AML-193 (cell line): Measurements from ENCODE around the gene CDRT15L2.
"Not testable (repeated sequence)": the region's sequence is repeated elsewhere in the genome, so short reads cannot be mapped to it uniquely, and the experiment has no call there.

Experiments
- DNase-seq, 2 experiments: peaks; one replicate each; lab custom pipeline; 2025; lab: John Stamatoyannopoulos, UW

Gene CDRT15L2

DNA sequence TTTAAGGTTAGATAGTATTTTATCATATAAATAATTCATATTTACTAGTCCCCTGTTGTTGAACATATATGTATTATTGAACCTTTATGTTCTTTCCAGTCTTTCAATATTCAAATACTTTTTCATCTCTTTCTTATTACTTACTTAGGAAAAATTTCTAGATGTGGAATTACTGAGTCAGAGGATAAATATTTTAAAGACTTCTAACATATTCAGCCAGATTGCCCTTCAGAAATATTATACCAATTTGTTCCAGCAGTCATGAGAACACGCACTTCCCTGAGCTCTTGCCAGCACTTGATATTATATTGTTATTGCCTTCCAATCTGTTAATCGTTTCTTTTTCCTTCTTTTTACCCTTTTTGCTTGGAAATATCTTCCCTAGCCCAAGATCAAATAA is 4.5 kb upstream of the CDRT15L2 start:
- DNase-seq: not testable (repeated sequence)

DNA sequence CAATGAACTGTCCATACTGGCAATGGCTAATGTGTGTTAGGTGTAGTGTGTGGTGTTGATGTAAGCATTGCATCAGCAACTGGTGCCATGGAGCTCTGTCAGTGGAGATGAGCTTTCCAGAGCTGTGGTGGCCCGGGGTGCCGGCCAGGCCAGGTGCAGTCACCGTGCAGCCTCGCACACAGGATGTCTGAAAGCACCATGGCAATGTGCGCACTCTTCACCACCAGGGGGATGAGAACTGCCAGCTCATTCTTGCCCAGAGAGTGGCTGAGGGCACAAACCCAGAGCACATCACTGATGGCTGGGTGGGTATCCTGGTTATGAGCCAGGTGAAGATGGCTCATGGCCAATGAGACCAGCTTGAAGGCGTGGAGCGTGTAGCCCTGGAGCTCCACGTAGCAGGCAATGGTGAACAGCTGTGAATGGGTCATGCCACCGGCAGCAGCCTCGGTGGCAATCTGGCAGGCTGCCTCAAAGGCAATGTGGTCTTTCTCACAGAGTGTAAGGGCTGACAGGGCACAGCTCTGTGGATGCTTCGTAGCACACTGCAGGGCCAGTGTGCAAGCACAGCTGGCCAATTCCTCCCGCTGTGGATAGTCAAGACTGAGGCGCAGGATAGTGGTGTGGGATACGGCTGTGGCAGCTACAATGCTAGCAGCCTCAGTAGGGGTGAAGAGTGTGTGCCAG is 4.5 kb downstream of the CDRT15L2 start:
- DNase-seq: not testable (repeated sequence)

DNA sequence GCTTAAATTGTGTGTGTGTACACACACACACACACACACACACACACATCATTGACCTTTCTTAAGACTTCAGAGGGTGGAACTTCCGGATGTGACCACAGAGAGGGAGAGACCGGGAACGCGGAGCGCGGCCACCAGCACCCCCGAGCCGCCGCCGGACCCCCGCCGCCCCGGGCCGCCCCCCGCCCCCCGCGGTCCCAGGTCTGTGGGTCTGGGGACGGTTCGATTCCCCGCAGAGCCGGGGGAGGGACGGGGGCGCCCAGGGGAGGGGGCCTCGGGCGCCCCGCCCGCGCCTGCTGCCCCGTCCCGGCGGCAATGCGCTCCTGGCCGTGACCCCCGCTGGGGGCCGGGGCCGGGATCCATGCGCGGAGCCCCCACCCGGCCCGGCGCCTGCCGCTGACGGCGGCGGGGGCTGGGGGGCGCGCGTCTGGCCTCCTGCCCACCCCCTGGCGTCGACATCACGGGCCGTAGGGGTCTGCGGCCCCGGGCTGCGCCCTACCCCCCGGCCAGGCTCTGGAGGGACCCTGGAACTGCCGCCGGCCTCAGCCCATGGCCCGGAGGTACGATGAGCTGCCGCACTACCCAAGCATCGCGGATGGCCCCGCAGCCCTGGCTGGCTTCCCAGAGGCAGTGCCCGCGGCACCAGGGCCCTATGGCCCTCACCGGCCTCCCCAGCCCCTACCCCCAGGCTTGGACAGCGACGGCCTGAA is 9.4 kb downstream of the CDRT15L2 start:
- not testable (repeated sequence) for DNase-seq

DNA sequence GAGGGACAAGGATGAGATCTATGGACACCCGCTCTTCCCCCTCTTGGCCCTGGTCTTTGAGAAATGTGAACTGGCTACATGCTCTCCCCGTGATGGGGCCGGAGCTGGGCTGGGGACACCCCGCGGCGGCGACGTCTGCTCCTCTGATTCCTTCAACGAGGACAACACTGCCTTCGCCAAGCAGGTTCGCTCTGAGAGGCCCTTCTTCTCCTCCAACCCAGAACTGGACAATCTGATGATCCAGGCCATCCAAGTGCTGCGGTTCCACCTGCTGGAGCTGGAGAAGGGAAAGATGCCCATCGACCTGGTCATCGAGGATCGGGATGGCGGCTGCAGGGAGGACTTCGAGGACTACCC is 9.9 kb downstream of the CDRT15L2 start:
- not testable (repeated sequence) for DNase-seq

DNA sequence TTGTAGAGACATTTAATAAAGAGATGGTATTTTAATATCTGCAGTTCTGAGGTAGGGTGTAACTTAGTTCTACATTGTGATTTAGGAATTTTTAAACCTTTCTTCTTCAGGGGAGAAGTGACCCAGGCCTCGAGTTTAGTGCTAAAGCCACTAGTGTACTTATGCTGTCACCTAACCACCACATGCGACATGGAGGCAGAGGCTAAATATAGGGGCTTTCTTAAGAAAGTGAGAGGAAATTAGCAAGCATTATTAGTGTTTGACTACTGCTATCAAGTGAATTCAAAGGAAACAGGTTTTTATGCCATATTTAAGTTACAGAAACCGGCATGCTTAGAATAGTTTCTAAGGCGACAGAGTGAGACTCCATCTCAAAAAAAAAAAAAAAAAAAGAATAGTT is 11.5 kb downstream of the CDRT15L2 start:
- not testable (repeated sequence) for DNase-seq

DNA sequence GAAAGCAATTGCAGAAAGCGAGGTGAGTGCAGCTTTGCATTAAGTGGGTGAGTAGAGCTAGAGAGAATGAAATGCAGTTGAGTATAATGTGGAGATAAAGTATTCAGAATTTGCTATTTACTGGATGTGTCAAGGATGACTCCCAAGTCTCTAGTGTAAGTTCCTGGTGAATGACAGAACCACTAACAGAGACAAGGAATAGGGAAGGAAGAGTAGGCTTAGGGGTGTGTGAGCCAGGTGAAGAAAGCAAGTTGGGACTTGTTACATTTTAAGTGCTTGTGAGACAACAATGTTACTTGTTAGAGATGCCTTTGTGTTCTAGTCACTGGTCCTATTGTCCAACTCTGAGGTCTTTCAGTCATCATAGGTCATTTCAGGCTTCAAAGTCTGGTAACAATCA is 26.0 kb downstream of the CDRT15L2 start:
- not testable (repeated sequence) for DNase-seq

DNA sequence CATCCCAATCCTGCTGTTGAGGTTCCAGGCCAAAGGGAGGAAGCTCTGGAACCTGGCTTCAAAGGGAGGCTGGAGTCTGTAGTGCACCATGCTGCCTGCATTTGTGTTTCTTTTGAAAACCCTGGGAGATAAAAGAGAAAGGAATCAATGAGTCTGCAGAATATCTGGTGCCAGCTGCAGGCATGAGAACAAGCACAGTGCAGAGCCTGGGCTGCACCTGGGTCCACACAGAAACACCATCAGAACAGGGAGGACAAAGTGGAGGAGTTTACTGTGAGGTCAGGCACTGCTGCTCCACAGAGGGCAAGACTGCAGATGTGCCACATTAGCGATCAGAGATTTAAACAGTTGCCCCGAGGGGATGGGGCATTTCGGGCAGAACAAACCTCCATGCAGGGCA is 30.0 kb downstream of the CDRT15L2 start:
- DNase-seq: not testable (repeated sequence)

DNA sequence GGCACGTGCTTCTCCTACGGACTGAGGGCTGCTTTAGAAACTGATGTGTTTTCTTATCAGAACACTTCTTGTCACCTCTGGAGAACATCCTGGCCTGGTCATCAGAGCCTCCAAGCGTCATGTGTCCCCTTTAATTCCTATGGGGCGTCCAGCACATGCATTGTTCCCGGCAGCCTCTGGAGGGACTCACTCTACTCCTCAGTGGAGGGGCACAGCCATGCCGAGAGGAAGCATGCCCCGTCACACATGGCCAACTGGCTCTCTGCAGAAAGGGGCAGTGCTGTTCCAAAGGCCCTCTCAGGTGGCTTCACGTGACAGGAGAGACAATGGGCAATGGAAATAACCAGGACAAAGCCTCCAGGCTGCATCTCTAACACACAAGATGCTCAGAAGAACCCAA is 31.8 kb downstream of the CDRT15L2 start:
- no peak for DNase-seq

DNA sequence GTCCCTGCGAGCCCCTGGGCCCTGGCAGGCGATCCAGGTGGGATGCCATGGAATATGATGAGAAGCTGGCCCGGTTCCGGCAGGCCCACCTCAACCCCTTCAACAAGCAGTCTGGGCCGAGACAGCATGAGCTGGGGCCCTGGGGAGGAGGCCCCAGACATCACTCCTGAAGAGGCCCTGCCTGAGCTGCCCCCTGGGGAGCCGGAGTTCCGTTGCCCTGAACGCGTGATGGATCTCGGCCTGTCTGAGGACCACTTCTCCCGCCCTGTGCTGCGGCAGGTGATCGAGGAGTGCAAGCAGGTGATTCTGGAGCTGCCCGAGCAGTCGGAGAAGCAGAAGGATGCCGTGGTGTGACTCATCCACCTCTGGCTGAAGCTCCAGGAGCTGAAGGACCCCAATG is 33.1 kb downstream of the CDRT15L2 start:
- DNase-seq: no peak

DNA sequence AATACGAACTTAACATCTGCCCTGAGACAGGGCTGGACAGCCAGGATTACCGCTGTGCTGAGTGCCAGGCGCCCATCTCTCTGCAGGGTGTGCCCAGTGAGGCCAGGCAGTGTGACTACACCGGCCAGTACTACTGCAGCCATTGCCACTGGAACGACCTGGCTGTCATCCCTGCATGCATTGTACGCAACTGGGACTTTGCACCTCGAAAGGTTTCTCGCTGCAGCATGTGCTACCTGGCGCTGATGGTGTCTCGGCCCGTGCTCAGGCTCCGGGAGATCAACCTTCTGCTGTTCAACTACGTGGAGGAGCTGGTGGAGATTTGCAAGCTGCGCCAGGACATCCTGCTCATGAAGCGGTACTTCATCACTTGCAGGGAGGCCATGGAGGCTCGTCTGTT is 33.7 kb downstream of the CDRT15L2 start:
- no peak for DNase-seq

DNA sequence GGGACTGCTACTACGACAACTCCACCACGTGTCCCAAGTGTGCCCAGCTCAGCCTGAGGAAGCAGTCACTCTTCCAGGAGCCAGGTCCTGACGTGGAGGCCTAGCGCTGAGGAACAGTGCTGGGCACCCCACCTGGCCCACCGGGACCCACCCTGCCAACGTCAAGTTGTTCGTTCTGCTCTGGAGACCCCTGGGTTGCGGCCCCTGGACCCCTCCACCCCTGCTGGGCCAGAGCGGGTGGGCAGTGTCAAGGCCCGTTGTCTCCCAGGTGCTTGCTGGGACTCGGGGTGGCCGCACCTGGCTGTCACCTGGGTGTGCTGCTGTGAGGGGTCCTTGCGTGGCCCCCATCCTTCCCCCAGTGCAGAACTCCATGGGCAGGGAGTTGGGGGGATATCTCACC is 34.4 kb downstream of the CDRT15L2 start:
- DNase-seq: no peak

DNA sequence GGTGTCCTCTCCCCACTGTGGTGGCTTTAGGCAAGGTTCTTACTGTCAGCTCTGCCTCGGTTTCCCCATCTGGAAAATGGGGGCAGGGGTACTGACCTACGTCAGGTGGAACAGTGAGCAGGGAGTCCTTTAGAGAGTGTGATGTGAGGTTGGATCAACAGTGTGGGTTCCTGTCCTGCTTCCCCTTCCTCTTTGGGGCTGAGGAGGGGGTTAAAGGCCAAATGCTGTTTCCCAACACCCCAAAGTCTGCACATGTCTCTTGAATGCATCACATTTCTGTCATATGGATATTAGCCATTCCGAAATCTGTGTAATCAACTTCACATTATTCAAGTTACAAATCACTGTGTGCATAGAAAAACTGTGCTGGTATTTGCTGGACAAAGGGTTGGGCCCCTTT is 35.9 kb downstream of the CDRT15L2 start:
- not testable (repeated sequence) for DNase-seq
